B cell (primary cell): ENCODE measurements around the gene MSH4. TPM values are rescaled to one million over a fixed set of nuclear protein-coding genes. Genes with fewer than 3 reads are reported as not detected.

Source experiments
- ATAC-seq: fragments of 200-7000 bp; cut with Tn5 transposase; one replicate; pipeline ENCODE4 v1.10.0; 2021; ENCODE audit warnings: low read depth, mild to moderate bottlenecking, moderate number of reproducible peaks, moderate library complexity
- CTCF ChIA-PET: fragments of 350-600 bp; sonication (Branson Sonifier 250); formaldehyde crosslinking; loops from one replicate; lab custom pipeline; 2021; ENCODE audit warnings: antibody characterized with exemption, inconsistent platforms; lab: Charles Lee
- POLR2A ChIA-PET: fragments of 350-600 bp; sonication (Branson Sonifier 250); formaldehyde crosslinking; loops from one replicate; lab custom pipeline; 2021; ENCODE audit warnings: antibody characterized with exemption; lab: Charles Lee
- DNase-seq: peaks from one replicate; pipeline ENCODE4 v3.0.0; 2013
- H2AFZ ChIP-seq: 2 replicates; pipeline ENCODE4 v1.6.1; 2012; ENCODE audit warnings: mild to moderate bottlenecking, low read depth, low read length; ENCODE audit not compliant: insufficient read depth, poor library complexity, severe bottlenecking
- H3K27ac ChIP-seq, 2 donors: 1 replicate in 1 of 2; 2 replicates in 1 of 2; pipeline ENCODE4 v1.5.1; 2012 to 2013; ENCODE audit warnings: low read length in 2 of 2, mild to moderate bottlenecking in 2 of 2, moderate library complexity in 1 of 2
- H3K27me3 ChIP-seq, 4 experiments: fragments of 200-600 bp in 1 of 4; sonication (generic) in 1 of 4; replicated peaks in 1 of 4; 1 replicate in 2 of 4; 2 replicates in 2 of 4; pipeline versions ENCODE4 v1.6.1 to v1.7.0; 2013 to 2016; ENCODE audit warnings: low read length in 3 of 4, mild to moderate bottlenecking in 2 of 4, mixed read lengths in 1 of 4, moderate library complexity in 1 of 4; ENCODE audit not compliant: insufficient read depth in 4 of 4, control insufficient read depth in 3 of 4; ENCODE audit errors: control extremely low read depth in 1 of 4
- H3K36me3 ChIP-seq, 2 experiments: replicated peaks in 1 of 2; 1 replicate in 1 of 2; 2 replicates in 1 of 2; pipeline versions ENCODE4 v1.6.1 to v1.7.1; 2013; ENCODE audit warnings: low read length in 1 of 2; ENCODE audit not compliant: insufficient read depth in 2 of 2, control insufficient read depth in 1 of 2; ENCODE audit errors: control extremely low read depth in 1 of 2, extremely low read depth in 1 of 2
- H3K4me1 ChIP-seq, 2 donors: fragments of 200-600 bp in 1 of 2; sonication (generic) in 1 of 2; 1 replicate in 1 of 2; 2 replicates in 1 of 2; pipeline versions ENCODE4 v1.5.1 to v1.6.1; 2013 to 2017; ENCODE audit warnings: low read length in 2 of 2; ENCODE audit not compliant: control insufficient read depth in 2 of 2, insufficient read depth in 2 of 2
- H3K4me2 ChIP-seq: replicated peaks from 2 replicates; pipeline ENCODE3; 2012; ENCODE audit warnings: mild to moderate bottlenecking, low read depth, low read length; ENCODE audit not compliant: poor library complexity, severe bottlenecking
- H3K4me3 ChIP-seq, 5 experiments: fragments of 200-600 bp in 1 of 5; sonication (generic) in 1 of 5; 1 replicate in 3 of 5; 2 replicates in 2 of 5; pipeline versions ENCODE4 v1.5.1 to v1.7.0; 2011 to 2016; ENCODE audit warnings: low read length in 4 of 5, mild to moderate bottlenecking in 4 of 5, low read depth in 2 of 5, control low read depth in 1 of 5, moderate library complexity in 1 of 5; ENCODE audit not compliant: insufficient read depth in 1 of 5; ENCODE audit errors: control extremely low read depth in 1 of 5, extremely low read depth in 1 of 5
- H3K79me2 ChIP-seq: fragments of 200-600 bp; sonication (generic); one replicate; pipeline ENCODE4 v1.6.0; 2016; ENCODE audit warnings: low read length; ENCODE audit not compliant: control insufficient read depth, insufficient read depth
- H3K9ac ChIP-seq: fragments of 200-600 bp; sonication (generic); 2 replicates; pipeline ENCODE4 v1.6.1; 2017; ENCODE audit warnings: mild to moderate bottlenecking, low read length, moderate library complexity
- H3K9me3 ChIP-seq, 3 donors: one replicate each; pipeline versions ENCODE4 v1.6.1 to v1.7.1; 2013; ENCODE audit warnings: low read length in 2 of 3; ENCODE audit not compliant: control insufficient read depth in 2 of 3, insufficient read depth in 1 of 3; ENCODE audit errors: control extremely low read depth in 1 of 3
- H4K20me1 ChIP-seq: 2 replicates; pipeline ENCODE4 v1.6.0; 2012; ENCODE audit warnings: mild to moderate bottlenecking, low read length; ENCODE audit not compliant: insufficient read depth, control insufficient read depth, poor library complexity, severe bottlenecking
- H3K27ac Mint-ChIP-seq: one replicate; pipeline ENCODE4 v1.8.0; 2021; ENCODE audit warnings: mixed read lengths
- H3K27me3 Mint-ChIP-seq: one replicate; pipeline ENCODE4 v1.8.0; 2021; ENCODE audit warnings: mixed read lengths
- H3K4me1 Mint-ChIP-seq: one replicate; pipeline ENCODE4 v1.8.0; 2021; ENCODE audit warnings: mixed read lengths
- H3K4me3 Mint-ChIP-seq: one replicate; pipeline ENCODE4 v1.8.0; 2021; ENCODE audit warnings: mixed read lengths
- H3K9me3 Mint-ChIP-seq: one replicate; pipeline ENCODE4 v1.8.0; 2022; ENCODE audit warnings: mixed read lengths; ENCODE audit not compliant: insufficient read depth
- CTCF ChIP-seq: fragments of 200-600 bp; IDR thresholded peaks from one replicate; pipeline ENCODE4 v1.8.0; 2022; ENCODE audit warnings: antibody characterized with exemption, mild to moderate bottlenecking
- EZH2 ChIP-seq: IDR thresholded peaks from 2 replicates; pipeline ENCODE4 v1.6.1; 2012; ENCODE audit warnings: borderline replicate concordance, low read depth, mild to moderate bottlenecking, moderate library complexity, low read length; ENCODE audit not compliant: insufficient read depth, poor library complexity, severe bottlenecking
- WGBS: methylation state at CpG from one replicate; pipeline ENCODE4 v1.1.5; 2013; ENCODE audit warnings: missing lambda C conversion rate; ENCODE audit not compliant: insufficient coverage; 5-methylcytosine and 5-hydroxymethylcytosine counted together
- intact Hi-C: fragments of 100-400 bp; cut with micrococcal nuclease; formaldehyde crosslinking; loops from one replicate; pipeline ENCODE4 v1.10.0; 2022
- polyA plus RNA-seq: library from polyadenylated mRNA; depleted of rRNA; stranded (reverse); fragments of >200 nt; gene quantifications from 2 replicates; pipeline ENCODE4 v1.2.3, GENCODE V29; 2012
- total RNA-seq, 2 donors: library from RNA; stranded (reverse); fragments of 120-200 nt in 1 of 2; gene quantifications; 1 replicate in 1 of 2; 2 replicates in 1 of 2; pipeline versions ENCODE4 v1.2.3 to v1.2.4, GENCODE V29; 2013 to 2022

The MSH4 gene
- total and polyA plus RNA-seq, 2 donors (not counting 1 experiment from before 2014, with no cell fraction given): 0.19 to 1.7 TPM

- H3K9me3 Mint-ChIP-seq: no peaks in the 10 kb centered on the region
- DNase-seq (no peak), ATAC-seq (no peak)
- H3K9ac ChIP-seq: no peak overlapping the region
- H3K27me3 Mint-ChIP-seq: peaks cover 3% of the 10 kb centered on the region
- no peaks in the 10 kb centered on the region for H3K27me3 ChIP-seq
- H3K4me1 Mint-ChIP-seq: no peaks in the 10 kb centered on the region
- ChIA-PET POLR2A (no interaction called here), CTCF (no interaction called here)
- no CpG with 5 or more reads among the region's 1 CpG for WGBS
- no peaks in the 10 kb centered on the region for H4K20me1 ChIP-seq
- H3K9me3 ChIP-seq: no peaks in the 10 kb centered on the region
- TF ChIP-seq EZH2 (no peak), CTCF (no peak)
- H3K4me2 ChIP-seq: no peak overlapping the region
- no peak overlapping the region for H3K27ac Mint-ChIP-seq
- no peaks in the 10 kb centered on the region for H3K36me3 ChIP-seq
- H3K79me2 ChIP-seq: no peaks in the 10 kb centered on the region
- H3K4me3 ChIP-seq: no peak overlapping the region
- intact Hi-C loops: no loop called here
- H3K4me1 ChIP-seq: no peaks in the 10 kb centered on the region
- no peak overlapping the region for H2AFZ ChIP-seq
- H3K4me3 Mint-ChIP-seq: no peak overlapping the region
- H3K27ac ChIP-seq: no peak overlapping the region
Observed at GRCh38 chr1:75901371-75901770, 104.7 kb downstream of the MSH4 start.

DNA sequence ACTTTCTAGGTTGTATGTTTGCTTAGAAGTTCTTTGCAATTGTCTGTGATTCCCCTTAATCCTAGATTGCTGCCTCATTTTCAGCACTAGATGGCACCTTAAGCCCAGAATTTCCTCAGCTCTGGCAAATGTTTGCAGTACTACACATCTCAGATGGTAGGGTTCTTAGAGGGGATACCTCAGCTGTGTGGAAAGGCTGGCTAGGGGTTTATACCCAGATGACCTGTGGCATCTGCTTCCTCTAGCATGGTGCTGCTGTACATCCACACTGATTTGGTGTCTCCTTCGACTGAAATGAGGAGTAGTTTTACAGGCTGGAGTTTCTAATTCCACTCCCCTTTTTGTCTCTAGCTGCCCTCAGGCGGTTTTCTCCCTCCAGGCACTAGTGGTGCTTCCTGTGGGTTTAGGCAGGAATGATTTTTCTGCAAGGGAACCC is 112.1 kb downstream of the MSH4 start:
- Histone ChIP-seq H3K9me3 (peaks cover 0 to 11% (median 1%) of the 10 kb centered on the region in 3 donors), H3K9ac (no peak overlapping the region), H3K36me3 (no peaks in the 10 kb centered on the region), H3K4me3 (no peak overlapping the region), H3K27ac (no peak overlapping the region), H3K4me1 (no peaks in the 10 kb centered on the region), H3K79me2 (no peaks in the 10 kb centered on the region), H3K27me3 (no peaks in the 10 kb centered on the region), H2AFZ (no peak overlapping the region), H4K20me1 (no peaks in the 10 kb centered on the region), H3K4me2 (no peak overlapping the region)
- no peak for DNase-seq
- TF ChIP-seq EZH2 (no peak), CTCF (no peak)
- Mint-ChIP-seq H3K4me3 (no peak overlapping the region), H3K27ac (no peak overlapping the region), H3K4me1 (no peaks in the 10 kb centered on the region), H3K9me3 (peaks cover 6% of the 10 kb centered on the region), H3K27me3 (peaks cover 4% of the 10 kb centered on the region)
- CTCF ChIA-PET: no interaction called here
- POLR2A ChIA-PET: no interaction called here
- ATAC-seq: no peak
- intact Hi-C loops: no loop called here
- no CpG with 5 or more reads among the region's 2 CpGs for WGBS
